ENCODE measurements around the gene EDC3.
A peak's percentile ranks its signal among the peaks of the same experiment; 100 is the strongest.
"Not testable (repeated sequence)": the region's sequence is repeated elsewhere in the genome, so short reads cannot be mapped to it uniquely, and the experiment has no call there.

Gene EDC3

GRCh38 chr15:74603789-74604705, 91.8 kb downstream of the EDC3 start:
- DNase-seq, result no peak

DNA sequence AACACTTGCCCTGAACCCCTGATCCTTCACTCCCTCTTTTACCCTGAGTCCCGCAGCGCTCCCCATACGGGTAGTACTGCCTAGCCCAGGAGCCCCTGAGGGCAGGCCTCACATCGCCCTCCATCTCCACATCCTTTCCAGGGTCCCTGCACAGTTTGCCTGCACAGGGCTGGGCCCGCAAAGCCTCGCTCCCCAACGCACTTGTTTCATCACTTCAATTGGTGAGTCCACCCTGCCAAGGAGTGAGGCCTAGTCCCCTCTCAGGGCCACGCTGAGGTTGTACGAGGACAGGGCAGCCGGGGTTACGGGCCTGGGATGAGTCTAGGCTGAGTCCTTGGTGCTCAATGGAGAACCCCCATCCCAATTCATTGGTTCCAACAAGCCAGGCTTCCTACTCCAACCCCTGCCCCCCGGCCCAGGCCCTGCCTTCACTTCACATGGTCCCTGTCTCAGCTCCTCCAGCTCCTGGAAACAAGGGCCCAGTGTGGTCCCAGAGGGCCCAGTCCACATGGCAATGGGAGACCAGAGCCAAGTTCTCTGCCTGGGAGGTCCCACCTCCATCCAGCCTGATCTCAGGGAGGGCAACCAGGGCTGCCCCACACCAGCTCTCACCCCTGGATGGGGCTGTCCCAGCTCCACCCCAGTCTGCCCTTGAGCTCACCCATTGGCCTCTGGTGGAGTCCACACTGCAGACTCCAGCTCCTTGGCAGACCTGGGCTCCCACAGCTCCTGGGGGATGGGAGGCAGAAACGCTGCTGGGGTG, 92.6 kb downstream of the EDC3 start:
- DNase-seq, result no peak

- no peak for DNase-seq
Observed at GRCh38 chr15:74599156-74599555, 96.7 kb downstream of the EDC3 start.

GRCh38 chr15:74598126-74598842, 97.5 kb downstream of the EDC3 start:
- peak; percentile 94 for DNase-seq

GRCh38 chr15:74597146-74597705, 98.6 kb downstream of the EDC3 start:
- not testable (repeated sequence) for DNase-seq

DNA sequence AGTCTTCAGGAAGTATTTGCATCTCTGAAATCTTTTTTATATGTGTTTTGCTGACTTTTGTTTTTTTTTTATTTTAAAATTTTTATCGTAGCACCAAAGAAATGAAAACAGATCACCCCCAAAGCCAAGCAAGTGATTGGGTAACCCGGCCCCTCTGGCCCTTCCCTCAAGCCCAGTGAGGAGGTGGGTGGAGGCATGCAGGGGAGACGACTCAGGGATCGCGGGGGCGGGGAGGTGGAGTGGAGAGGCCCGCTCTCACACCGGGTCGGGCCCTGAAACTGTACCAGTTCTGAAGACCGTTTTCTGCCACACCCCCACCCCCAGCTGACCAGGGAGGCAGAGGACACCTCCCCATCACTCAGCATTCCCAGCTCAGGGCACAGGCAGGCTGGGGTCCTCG, 99.1 kb downstream of the EDC3 start:
- not testable (repeated sequence) for DNase-seq

DNA sequence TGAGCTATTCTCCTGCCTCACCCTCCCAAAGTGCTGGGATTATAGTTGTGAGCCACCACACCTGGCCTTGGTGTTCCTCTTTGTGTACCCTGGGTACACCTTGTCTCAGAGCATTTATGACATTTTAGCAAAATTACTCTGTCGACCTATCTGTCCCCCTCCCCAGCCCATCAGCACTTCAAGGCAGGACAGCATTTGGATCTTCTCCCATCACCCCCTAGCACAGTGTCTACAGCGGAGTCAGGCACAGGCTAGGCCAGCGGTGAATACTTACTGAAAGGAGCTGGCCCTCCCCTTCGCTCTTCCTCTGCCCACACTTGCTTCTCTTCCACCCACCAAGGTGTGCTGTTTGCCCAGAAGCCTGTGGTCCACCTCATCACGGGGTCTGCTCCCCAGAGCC, 100.6 kb downstream of the EDC3 start:
- DNase-seq, result no peak

GRCh38 chr15:74594455-74594854, 101.4 kb downstream of the EDC3 start:
- DNase-seq, result no peak

GRCh38 chr15:74593122-74593521, 102.7 kb downstream of the EDC3 start:
- no peak for DNase-seq

DNA sequence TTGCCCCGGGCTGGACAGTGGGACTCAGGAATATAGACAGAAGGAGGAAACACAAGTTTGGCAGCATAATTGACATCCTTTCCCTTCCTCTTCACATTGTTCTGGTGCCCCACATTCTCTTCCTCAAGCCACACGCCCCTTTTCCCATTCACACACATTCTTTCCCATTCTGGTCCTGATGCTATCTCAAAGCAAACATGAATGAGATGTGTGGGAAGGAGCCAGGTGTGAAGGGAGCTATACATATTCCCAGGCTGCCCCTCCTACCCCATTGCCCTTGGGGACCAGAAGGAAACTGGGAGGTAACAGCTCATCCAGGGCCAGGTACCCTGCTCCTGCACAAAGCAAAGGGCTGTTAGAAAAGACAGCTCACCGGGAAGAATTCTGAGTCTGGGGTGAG, 103.6 kb downstream of the EDC3 start:
- DNase-seq, result no peak

DNA sequence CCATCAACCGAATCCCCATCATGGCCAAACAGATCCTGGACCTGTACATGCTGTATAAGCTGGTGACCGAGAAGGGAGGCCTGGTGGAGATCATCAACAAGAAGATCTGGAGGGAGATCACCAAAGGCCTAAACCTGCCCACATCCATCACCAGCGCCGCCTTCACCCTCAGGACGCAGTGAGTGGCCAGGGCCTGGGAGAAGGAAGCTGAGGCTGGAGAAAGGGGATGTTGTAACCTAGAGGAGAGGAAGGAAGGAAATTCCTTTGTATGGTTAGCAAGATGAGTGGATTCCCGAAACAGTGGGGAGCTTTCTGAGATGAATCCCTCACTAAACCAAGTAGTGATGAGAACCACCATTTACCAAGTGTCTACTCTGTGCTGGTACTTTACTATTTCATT, 106.0 kb downstream of the EDC3 start:
- DNase-seq, result no peak

- no peak for DNase-seq
Observed at GRCh38 chr15:74585857-74586256, 110.0 kb downstream of the EDC3 start.

DNA sequence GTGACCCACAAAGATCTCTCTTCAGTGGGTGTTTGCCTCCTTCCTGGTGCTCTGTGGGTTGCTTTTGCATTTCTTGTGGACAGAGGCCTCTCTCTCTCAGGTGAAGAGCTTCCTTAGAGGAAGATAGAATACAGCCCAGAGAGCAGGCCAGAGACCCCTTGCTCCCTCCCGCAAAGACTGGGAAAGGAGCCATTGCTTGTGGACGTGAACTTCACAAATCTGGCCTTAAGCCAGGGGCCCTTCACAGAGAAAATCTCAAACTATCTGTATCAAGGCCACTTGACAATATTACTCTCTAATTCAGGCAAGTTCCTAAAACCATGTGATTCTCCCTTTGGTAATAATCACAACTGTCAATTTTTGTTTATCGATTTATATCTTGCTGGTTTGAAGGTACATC, 110.6 kb downstream of the EDC3 start:
- DNase-seq, result no peak

GRCh38 chr15:74584779-74585178, 111.0 kb downstream of the EDC3 start:
- DNase-seq, result no peak

DNA sequence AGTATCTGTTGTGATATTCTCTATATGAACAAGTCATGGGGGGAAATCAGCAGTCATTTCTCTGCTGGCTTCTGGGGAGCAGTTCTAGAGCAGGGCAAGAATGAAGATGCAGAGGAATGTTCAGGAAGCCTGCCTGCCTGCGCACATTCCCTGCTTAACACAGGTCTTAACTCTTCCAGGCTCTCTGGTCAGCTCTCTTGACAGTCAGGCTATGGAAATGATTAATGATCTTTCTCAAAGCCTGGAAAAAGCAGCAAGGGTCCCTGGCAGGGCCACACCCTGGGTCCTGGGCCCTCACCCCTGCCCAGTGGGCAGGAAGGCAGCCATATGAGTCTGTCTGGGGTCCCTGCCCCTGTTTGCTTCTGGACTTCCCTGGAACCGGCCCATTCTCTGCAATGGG, 111.6 kb downstream of the EDC3 start:
- DNase-seq, result no peak
